ENCODE results near the gene RCAN3.
A peak's percentile ranks its signal among the peaks of the same experiment; 100 is the strongest.

RCAN3 gene

GRCh38 chr1:24555591-24556413, 53.2 kb downstream of the RCAN3 start, which contains the start of gene NCMAP:
Gene NCMAP (plus strand): TSS chr1:24556087. CDS start chr1:24595431, 39,344 bp downstream.
- Histone ChIP-seq H3K4me1 (ENCODE audit: control insufficient read depth, insufficient read depth, low read length) (no peaks in the 10 kb centered on the region), H3K36me3 (ENCODE audit: control insufficient read depth, insufficient read depth, low read length, severe bottlenecking) (no peaks in the 10 kb centered on the region), H3K9ac (ENCODE audit: low read length) (no peak within 1 kb of the TSS), H3K27me3 (replicated peaks; ENCODE audit: control insufficient read depth, insufficient read depth, low read length) (peaks cover 66% of the 10 kb centered on the region), H3K4me3 (ENCODE audit: low read length) (no peak within 1 kb of the TSS), H3K9me3 (ENCODE audit: control insufficient read depth, low read length) (no peaks in the 10 kb centered on the region)
- DNase-seq (ENCODE audit: low read depth) = peak; percentile 5

GRCh38 chr1:24556414-24556795, 53.8 kb downstream of the RCAN3 start:
- H3K4me1 ChIP-seq (ENCODE audit: control insufficient read depth, insufficient read depth, low read length) = no peaks in the 10 kb centered on the region
- peaks cover 65% of the 10 kb centered on the region for H3K27me3 ChIP-seq (replicated peaks; ENCODE audit: control insufficient read depth, insufficient read depth, low read length)
- DNase-seq (ENCODE audit: low read depth) = no peak
- H3K36me3 ChIP-seq (ENCODE audit: control insufficient read depth, insufficient read depth, low read length, severe bottlenecking) = no peaks in the 10 kb centered on the region
- no peaks in the 10 kb centered on the region for H3K9me3 ChIP-seq (ENCODE audit: control insufficient read depth, low read length)
- H3K4me3 ChIP-seq (ENCODE audit: low read length) = no peak overlapping the region
- no peak overlapping the region for H3K9ac ChIP-seq (ENCODE audit: low read length)

GRCh38 chr1:24557220-24557619, 54.6 kb downstream of the RCAN3 start:
- Histone ChIP-seq H3K9me3 (ENCODE audit: control insufficient read depth, low read length) (no peaks in the 10 kb centered on the region), H3K4me1 (ENCODE audit: control insufficient read depth, insufficient read depth, low read length) (no peaks in the 10 kb centered on the region), H3K36me3 (ENCODE audit: control insufficient read depth, insufficient read depth, low read length, severe bottlenecking) (no peaks in the 10 kb centered on the region), H3K27me3 (replicated peaks; ENCODE audit: control insufficient read depth, insufficient read depth, low read length) (peaks cover 63% of the 10 kb centered on the region), H3K4me3 (ENCODE audit: low read length) (no peak overlapping the region), H3K9ac (ENCODE audit: low read length) (no peak overlapping the region)
- DNase-seq (ENCODE audit: low read depth) = no peak

- H3K9ac ChIP-seq (ENCODE audit: low read length) = no peak overlapping the region
- no peaks in the 10 kb centered on the region for H3K9me3 ChIP-seq (ENCODE audit: control insufficient read depth, low read length)
- no peak overlapping the region for H3K4me3 ChIP-seq (ENCODE audit: low read length)
- no peaks in the 10 kb centered on the region for H3K4me1 ChIP-seq (ENCODE audit: control insufficient read depth, insufficient read depth, low read length)
- no peak for DNase-seq (ENCODE audit: low read depth)
- peaks cover 63% of the 10 kb centered on the region for H3K27me3 ChIP-seq (replicated peaks; ENCODE audit: control insufficient read depth, insufficient read depth, low read length)
- H3K36me3 ChIP-seq (ENCODE audit: control insufficient read depth, insufficient read depth, low read length, severe bottlenecking) = no peaks in the 10 kb centered on the region
Observed at GRCh38 chr1:24557711-24558131, 55.1 kb downstream of the RCAN3 start.

- H3K27me3 ChIP-seq (replicated peaks; ENCODE audit: control insufficient read depth, insufficient read depth, low read length) = peaks cover 63% of the 10 kb centered on the region
- no peaks in the 10 kb centered on the region for H3K4me1 ChIP-seq (ENCODE audit: control insufficient read depth, insufficient read depth, low read length)
- H3K36me3 ChIP-seq (ENCODE audit: control insufficient read depth, insufficient read depth, low read length, severe bottlenecking) = no peaks in the 10 kb centered on the region
- H3K9ac ChIP-seq (ENCODE audit: low read length) = no peak overlapping the region
- H3K4me3 ChIP-seq (ENCODE audit: low read length) = no peak overlapping the region
- H3K9me3 ChIP-seq (ENCODE audit: control insufficient read depth, low read length) = no peaks in the 10 kb centered on the region
- DNase-seq (ENCODE audit: low read depth) = no peak
Observed at GRCh38 chr1:24558455-24558854, 55.8 kb downstream of the RCAN3 start.

- Histone ChIP-seq H3K27me3 (replicated peaks; ENCODE audit: control insufficient read depth, insufficient read depth, low read length) (peaks cover 62% of the 10 kb centered on the region), H3K4me3 (ENCODE audit: low read length) (no peak overlapping the region), H3K9me3 (ENCODE audit: control insufficient read depth, low read length) (no peaks in the 10 kb centered on the region), H3K36me3 (ENCODE audit: control insufficient read depth, insufficient read depth, low read length, severe bottlenecking) (no peaks in the 10 kb centered on the region), H3K9ac (ENCODE audit: low read length) (no peak overlapping the region), H3K4me1 (ENCODE audit: control insufficient read depth, insufficient read depth, low read length) (no peaks in the 10 kb centered on the region)
- DNase-seq (ENCODE audit: low read depth) = peak; percentile 81
Observed at GRCh38 chr1:24558902-24559791, 56.5 kb downstream of the RCAN3 start.

GRCh38 chr1:24560361-24560760, 57.7 kb downstream of the RCAN3 start:
- H3K4me3 ChIP-seq (ENCODE audit: low read length) = no peak overlapping the region
- no peaks in the 10 kb centered on the region for H3K9me3 ChIP-seq (ENCODE audit: control insufficient read depth, low read length)
- no peaks in the 10 kb centered on the region for H3K36me3 ChIP-seq (ENCODE audit: control insufficient read depth, insufficient read depth, low read length, severe bottlenecking)
- H3K4me1 ChIP-seq (ENCODE audit: control insufficient read depth, insufficient read depth, low read length) = no peaks in the 10 kb centered on the region
- H3K9ac ChIP-seq (ENCODE audit: low read length) = no peak overlapping the region
- H3K27me3 ChIP-seq (replicated peaks; ENCODE audit: control insufficient read depth, insufficient read depth, low read length) = peaks cover 56% of the 10 kb centered on the region
- DNase-seq (ENCODE audit: low read depth) = no peak

GRCh38 chr1:24562625-24563024, 60.0 kb downstream of the RCAN3 start:
- Histone ChIP-seq H3K36me3 (ENCODE audit: control insufficient read depth, insufficient read depth, low read length, severe bottlenecking) (no peaks in the 10 kb centered on the region), H3K27me3 (replicated peaks; ENCODE audit: control insufficient read depth, insufficient read depth, low read length) (peaks cover 43% of the 10 kb centered on the region), H3K9me3 (ENCODE audit: control insufficient read depth, low read length) (no peaks in the 10 kb centered on the region), H3K4me3 (ENCODE audit: low read length) (no peak overlapping the region), H3K9ac (ENCODE audit: low read length) (no peak overlapping the region), H3K4me1 (ENCODE audit: control insufficient read depth, insufficient read depth, low read length) (no peaks in the 10 kb centered on the region)
- no peak for DNase-seq (ENCODE audit: low read depth)

- peaks cover 43% of the 10 kb centered on the region for H3K27me3 ChIP-seq (replicated peaks; ENCODE audit: control insufficient read depth, insufficient read depth, low read length)
- no peak for DNase-seq (ENCODE audit: low read depth)
- no peak overlapping the region for H3K9ac ChIP-seq (ENCODE audit: low read length)
- H3K36me3 ChIP-seq (ENCODE audit: control insufficient read depth, insufficient read depth, low read length, severe bottlenecking) = no peaks in the 10 kb centered on the region
- H3K4me1 ChIP-seq (ENCODE audit: control insufficient read depth, insufficient read depth, low read length) = no peaks in the 10 kb centered on the region
- H3K4me3 ChIP-seq (ENCODE audit: low read length) = no peak overlapping the region
- H3K9me3 ChIP-seq (ENCODE audit: control insufficient read depth, low read length) = no peaks in the 10 kb centered on the region
Observed at GRCh38 chr1:24564695-24565094, 62.1 kb downstream of the RCAN3 start.

- Histone ChIP-seq H3K9me3 (ENCODE audit: control insufficient read depth, low read length) (no peaks in the 10 kb centered on the region), H3K36me3 (ENCODE audit: control insufficient read depth, insufficient read depth, low read length, severe bottlenecking) (no peaks in the 10 kb centered on the region), H3K4me3 (ENCODE audit: low read length) (no peak overlapping the region), H3K4me1 (ENCODE audit: control insufficient read depth, insufficient read depth, low read length) (no peaks in the 10 kb centered on the region), H3K9ac (ENCODE audit: low read length) (no peak overlapping the region), H3K27me3 (replicated peaks; ENCODE audit: control insufficient read depth, insufficient read depth, low read length) (peaks cover 32% of the 10 kb centered on the region)
- no peak for DNase-seq (ENCODE audit: low read depth)
Observed at GRCh38 chr1:24566236-24566867, 63.7 kb downstream of the RCAN3 start.
